Retinal pigment epithelial cell (primary cell): ENCODE measurements around the gene SIPA1L3.

Source experiments
- DNase-seq: peaks from one replicate; pipeline ENCODE4 v3.0.0-alpha.2; 2010; ENCODE audit warnings: low read depth
- H3K4me3 ChIP-seq: 2 replicates; pipeline ENCODE4 v1.5.1; 2011; ENCODE audit warnings: mild to moderate bottlenecking, low read length, control low read depth, moderate library complexity
- CTCF ChIP-seq: conservative IDR thresholded peaks from 2 replicates; pipeline ENCODE4 v1.5.1; 2011; ENCODE audit warnings: low read depth, low read length, control low read depth, inconsistent platforms

Gene SIPA1L3

GRCh38 chr19:38183251-38183897 is 276.4 kb downstream of the SIPA1L3 start:
- no peak for TF ChIP-seq CTCF
- H3K4me3 ChIP-seq, result no peak overlapping the region
- no peak for DNase-seq

GRCh38 chr19:38184815-38185214 is 277.8 kb downstream of the SIPA1L3 start:
- TF ChIP-seq CTCF, result no peak
- DNase-seq, result no peak
- H3K4me3 ChIP-seq, result no peak overlapping the region

GRCh38 chr19:38185562-38185961 is 278.6 kb downstream of the SIPA1L3 start:
- no peak overlapping the region for H3K4me3 ChIP-seq
- TF ChIP-seq CTCF, result no peak

GRCh38 chr19:38190061-38190460 is 283.1 kb downstream of the SIPA1L3 start:
- no peak for DNase-seq
- H3K4me3 ChIP-seq, result no peak overlapping the region
- TF ChIP-seq CTCF, result no peak

More at GRCh38 chr19:38185562-38185961, 278.6 kb downstream of the SIPA1L3 start:
- no peak for DNase-seq

GRCh38 chr19:38190793-38191192 is 283.8 kb downstream of the SIPA1L3 start:
- DNase-seq, result no peak
- no peak for TF ChIP-seq CTCF
- H3K4me3 ChIP-seq, result no peak overlapping the region

- DNase-seq, result no peak
- TF ChIP-seq CTCF, result no peak
- H3K4me3 ChIP-seq, result no peak overlapping the region
Observed at GRCh38 chr19:38191747-38192146, 284.7 kb downstream of the SIPA1L3 start.

- DNase-seq, result no peak
- TF ChIP-seq CTCF, result no peak
- H3K4me3 ChIP-seq, result no peak overlapping the region
Observed at GRCh38 chr19:38193445-38193844, 286.4 kb downstream of the SIPA1L3 start.
